Astrocyte (in vitro differentiated cells and primary cell): Measurements from ENCODE around the gene SERPINH1. TPM values are rescaled to one million over a fixed set of nuclear protein-coding genes. Genes with fewer than 3 reads are reported as not detected.

Experiments
- DNase-seq: peaks from one replicate; pipeline ENCODE4 v3.0.0-alpha.2; 2010; ENCODE audit warnings: low read depth
- FAIRE-seq: peaks from 2 replicates; lab custom pipeline; 2011; peaks lifted over from hg19 to GRCh38; lab: Jason Lieb, UNC
- H2AFZ ChIP-seq: 2 replicates; pipeline ENCODE4 v1.6.0; 2012; ENCODE audit warnings: low read depth, low read length, inconsistent platforms
- H3K27ac ChIP-seq: 2 replicates; pipeline ENCODE4 v1.5.1; 2011; ENCODE audit warnings: low read depth, low read length, inconsistent platforms
- H3K27me3 ChIP-seq: 2 replicates; pipeline ENCODE4 v1.6.0; 2011; ENCODE audit warnings: low read length, inconsistent platforms; ENCODE audit not compliant: insufficient read depth
- H3K36me3 ChIP-seq: 2 replicates; pipeline ENCODE4 v1.5.1; 2011; ENCODE audit warnings: low read length, inconsistent platforms; ENCODE audit not compliant: insufficient read depth
- H3K4me1 ChIP-seq: 2 replicates; pipeline ENCODE4 v1.5.1; 2011; ENCODE audit warnings: low read length, inconsistent platforms; ENCODE audit not compliant: insufficient read depth
- H3K4me2 ChIP-seq: 2 replicates; pipeline ENCODE4 v1.6.0; 2012; ENCODE audit warnings: low read length, inconsistent platforms
- H3K4me3 ChIP-seq: 2 replicates; pipeline ENCODE4 v1.5.1; 2011; ENCODE audit warnings: low read depth, mild to moderate bottlenecking, low read length, inconsistent platforms; ENCODE audit not compliant: insufficient read depth
- H3K79me2 ChIP-seq: 2 replicates; pipeline ENCODE4 v1.6.0; 2012; ENCODE audit warnings: mild to moderate bottlenecking, low read length, inconsistent platforms; ENCODE audit not compliant: insufficient read depth
- H3K9ac ChIP-seq: 2 replicates; pipeline ENCODE4 v1.6.0; 2012; ENCODE audit warnings: mild to moderate bottlenecking, low read length, inconsistent platforms
- H3K9me3 ChIP-seq: 2 replicates; pipeline ENCODE4 v1.5.1; 2012; ENCODE audit warnings: low read depth, mild to moderate bottlenecking, low read length, inconsistent platforms; ENCODE audit not compliant: insufficient read depth
- H4K20me1 ChIP-seq: 2 replicates; pipeline ENCODE4 v1.6.0; 2012; ENCODE audit warnings: low read length, inconsistent platforms; ENCODE audit not compliant: insufficient read depth
- H3K27ac Mint-ChIP-seq: one replicate; pipeline ENCODE4 v1.8.0; 2021; ENCODE audit warnings: mild to moderate bottlenecking, mixed read lengths; ENCODE audit not compliant: unreplicated experiment
- H3K27me3 Mint-ChIP-seq: one replicate; pipeline ENCODE4 v1.8.0; 2021; ENCODE audit warnings: low read depth, mixed read lengths; ENCODE audit not compliant: unreplicated experiment
- H3K36me3 Mint-ChIP-seq: one replicate; pipeline ENCODE4 v1.8.0; 2021; ENCODE audit warnings: low read depth, mixed read lengths; ENCODE audit not compliant: unreplicated experiment
- H3K4me1 Mint-ChIP-seq: one replicate; pipeline ENCODE4 v1.8.0; 2021; ENCODE audit warnings: low read depth, mixed read lengths; ENCODE audit not compliant: unreplicated experiment
- H3K4me3 Mint-ChIP-seq: one replicate; pipeline ENCODE4 v1.8.0; 2021; ENCODE audit warnings: mild to moderate bottlenecking, moderate library complexity, mixed read lengths; ENCODE audit not compliant: unreplicated experiment
- H3K9me3 Mint-ChIP-seq: one replicate; pipeline ENCODE4 v1.8.0; 2021; ENCODE audit warnings: mild to moderate bottlenecking, mixed read lengths; ENCODE audit not compliant: unreplicated experiment
- EZH2 ChIP-seq: IDR thresholded peaks from 2 replicates; pipeline ENCODE4 v1.6.1; 2012; ENCODE audit warnings: mild to moderate bottlenecking, low read length, inconsistent platforms; ENCODE audit not compliant: insufficient read depth
- total RNA-seq: library from RNA; stranded (reverse); gene quantifications from 2 replicates; pipeline ENCODE4 v1.2.1, GENCODE V29; 2021
- TF ChIP-seq, protein P1 (sequence below): IDR thresholded peaks from 2 replicates; pipeline ENCODE4 v1.5.1; 2011; ENCODE audit warnings: low read depth, mild to moderate bottlenecking, inconsistent platforms, low read length, moderate library complexity; ENCODE audit not compliant: insufficient read depth

Gene SERPINH1
- total RNA-seq, 1 donor from 2014 or later = 768 TPM

DNA sequence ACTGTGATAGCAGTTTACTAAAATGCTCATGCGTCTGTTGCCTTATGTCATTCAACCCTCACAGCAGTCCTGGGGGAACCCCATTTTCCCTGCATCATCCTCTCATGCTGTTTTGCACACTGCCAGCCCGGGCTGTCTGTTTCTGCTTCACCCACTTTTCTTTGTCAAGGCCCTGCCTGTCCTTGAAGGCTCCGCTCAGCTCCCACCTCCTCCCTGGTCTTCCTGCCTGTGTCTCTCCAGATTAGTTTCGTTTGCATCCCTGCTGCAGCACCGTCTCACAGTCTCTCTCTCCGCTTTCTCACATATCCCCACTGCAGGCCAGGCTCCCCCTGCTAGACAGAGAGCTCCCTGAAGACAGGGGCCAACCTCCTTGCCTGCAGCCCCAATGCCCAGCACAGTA, 29.9 kb downstream of the SERPINH1 start:
- H3K36me3 Mint-ChIP-seq = peaks cover 2% of the 10 kb centered on the region
- H3K27me3 Mint-ChIP-seq = peaks cover 41% of the 10 kb centered on the region
- no peaks in the 10 kb centered on the region for H4K20me1 ChIP-seq

DNA sequence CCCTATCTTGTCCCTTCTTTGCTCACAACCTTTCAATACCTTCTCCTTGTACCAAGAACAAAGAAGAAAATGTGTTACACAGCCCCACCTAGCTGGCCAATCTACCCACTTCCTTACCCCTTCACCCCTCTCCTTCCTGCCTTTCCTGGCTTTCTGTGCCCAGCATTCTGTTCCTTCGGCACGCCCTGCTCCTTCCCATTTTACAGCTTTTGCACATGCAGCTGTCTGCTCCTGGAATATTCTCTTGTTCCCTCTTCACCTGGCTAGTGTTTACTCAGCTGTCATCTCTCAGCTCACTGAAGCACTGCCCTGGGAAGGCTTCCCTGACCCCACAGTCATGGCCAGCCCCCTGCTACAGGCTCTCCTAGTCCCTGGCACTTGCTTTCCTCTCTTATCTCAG, 30.7 kb downstream of the SERPINH1 start:
- Mint-ChIP-seq H3K27me3 (peaks cover 41% of the 10 kb centered on the region), H3K4me1 (no peaks in the 10 kb centered on the region), H3K9me3 (no peaks in the 10 kb centered on the region), H3K4me3 (no peak overlapping the region), H3K27ac (no peak overlapping the region), H3K36me3 (peaks cover 2% of the 10 kb centered on the region)
- H3K27ac ChIP-seq = no peak overlapping the region
- no peaks in the 10 kb centered on the region for H3K79me2 ChIP-seq
- FAIRE-seq (no peak), DNase-seq (no peak)
- TF ChIP-seq EZH2 = no peak
- TF ChIP-seq, protein P1, sequence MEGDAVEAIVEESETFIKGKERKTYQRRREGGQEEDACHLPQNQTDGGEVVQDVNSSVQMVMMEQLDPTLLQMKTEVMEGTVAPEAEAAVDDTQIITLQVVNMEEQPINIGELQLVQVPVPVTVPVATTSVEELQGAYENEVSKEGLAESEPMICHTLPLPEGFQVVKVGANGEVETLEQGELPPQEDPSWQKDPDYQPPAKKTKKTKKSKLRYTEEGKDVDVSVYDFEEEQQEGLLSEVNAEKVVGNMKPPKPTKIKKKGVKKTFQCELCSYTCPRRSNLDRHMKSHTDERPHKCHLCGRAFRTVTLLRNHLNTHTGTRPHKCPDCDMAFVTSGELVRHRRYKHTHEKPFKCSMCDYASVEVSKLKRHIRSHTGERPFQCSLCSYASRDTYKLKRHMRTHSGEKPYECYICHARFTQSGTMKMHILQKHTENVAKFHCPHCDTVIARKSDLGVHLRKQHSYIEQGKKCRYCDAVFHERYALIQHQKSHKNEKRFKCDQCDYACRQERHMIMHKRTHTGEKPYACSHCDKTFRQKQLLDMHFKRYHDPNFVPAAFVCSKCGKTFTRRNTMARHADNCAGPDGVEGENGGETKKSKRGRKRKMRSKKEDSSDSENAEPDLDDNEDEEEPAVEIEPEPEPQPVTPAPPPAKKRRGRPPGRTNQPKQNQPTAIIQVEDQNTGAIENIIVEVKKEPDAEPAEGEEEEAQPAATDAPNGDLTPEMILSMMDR = no peak
- H3K9me3 ChIP-seq = no peaks in the 10 kb centered on the region
- H3K4me3 ChIP-seq = no peak overlapping the region
- H3K36me3 ChIP-seq = no peaks in the 10 kb centered on the region
- no peak overlapping the region for H2AFZ ChIP-seq
- H3K4me2 ChIP-seq = no peak overlapping the region
- no peaks in the 10 kb centered on the region for H4K20me1 ChIP-seq
- H3K9ac ChIP-seq = no peak overlapping the region
- H3K27me3 ChIP-seq = peaks cover 2% of the 10 kb centered on the region
- H3K4me1 ChIP-seq = no peaks in the 10 kb centered on the region

More for the DNA sequence above, 29.9 kb downstream of the SERPINH1 start:
- Histone ChIP-seq H3K4me1 (no peaks in the 10 kb centered on the region), H2AFZ (no peak overlapping the region), H3K9ac (no peak overlapping the region), H3K27me3 (peaks cover 2% of the 10 kb centered on the region), H3K36me3 (no peaks in the 10 kb centered on the region), H3K9me3 (no peaks in the 10 kb centered on the region), H3K27ac (no peak overlapping the region), H3K4me3 (no peak overlapping the region), H3K79me2 (no peaks in the 10 kb centered on the region), H3K4me2 (no peak overlapping the region)
- DNase-seq = no peak
- no peak for FAIRE-seq
- Mint-ChIP-seq H3K4me1 (no peaks in the 10 kb centered on the region), H3K4me3 (no peak overlapping the region), H3K27ac (no peak overlapping the region), H3K9me3 (no peaks in the 10 kb centered on the region)
- TF ChIP-seq, protein P1 = no peak
- TF ChIP-seq EZH2 = no peak

DNA sequence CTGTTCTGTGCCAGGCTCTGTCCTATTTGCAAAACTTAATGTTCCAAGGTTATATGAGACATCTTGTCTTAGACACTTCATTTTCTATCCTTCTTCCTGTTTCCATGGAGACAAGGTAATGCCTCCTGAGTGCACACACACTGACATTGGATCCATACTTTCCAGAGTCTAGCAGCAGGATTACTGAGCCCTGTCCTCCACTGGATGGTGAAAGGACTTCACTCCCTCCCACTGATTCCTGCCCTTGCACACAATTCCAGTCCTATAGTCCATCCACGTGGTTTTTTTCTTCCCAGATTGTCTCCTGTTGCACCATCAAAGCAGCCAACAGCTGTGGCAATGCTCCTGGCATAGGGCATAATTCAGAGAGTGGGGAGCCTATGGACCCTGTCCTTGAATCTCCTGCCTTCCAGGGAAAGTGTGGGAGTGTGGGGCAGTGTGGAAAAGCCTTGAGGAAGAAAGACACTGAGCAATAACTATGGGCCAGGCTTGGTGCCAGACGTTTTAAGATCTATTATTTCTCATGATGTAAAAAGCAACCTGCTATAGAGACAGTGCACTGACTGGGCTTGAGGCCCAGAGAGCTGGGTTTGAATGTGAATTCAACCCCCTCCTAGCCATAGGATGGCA, 31.3 kb downstream of the SERPINH1 start:
- no peaks in the 10 kb centered on the region for H3K9me3 ChIP-seq
- DNase-seq (no peak), FAIRE-seq (no peak)
- H3K4me1 ChIP-seq = no peaks in the 10 kb centered on the region
- Mint-ChIP-seq H3K36me3 (peaks cover 2% of the 10 kb centered on the region), H3K9me3 (no peaks in the 10 kb centered on the region), H3K4me3 (no peak overlapping the region), H3K27ac (no peak overlapping the region), H3K4me1 (no peaks in the 10 kb centered on the region), H3K27me3 (peaks cover 40% of the 10 kb centered on the region)
- no peaks in the 10 kb centered on the region for H4K20me1 ChIP-seq
- H3K9ac ChIP-seq = no peak overlapping the region
- H3K27me3 ChIP-seq = peaks cover 2% of the 10 kb centered on the region
- no peak overlapping the region for H3K4me2 ChIP-seq
- H3K36me3 ChIP-seq = no peaks in the 10 kb centered on the region
- no peaks in the 10 kb centered on the region for H3K79me2 ChIP-seq
- no peak overlapping the region for H2AFZ ChIP-seq
- no peak overlapping the region for H3K27ac ChIP-seq
- TF ChIP-seq, protein P1 = no peak
- H3K4me3 ChIP-seq = no peak overlapping the region
